HEK293 (cell line): ENCODE measurements around the gene CD9.

ENCODE experiments used
- CTCF ChIP-seq: fragments of 450-650 bp; formaldehyde crosslinking; IDR thresholded peaks from 2 replicates; pipeline ENCODE4 v1.5.1; 2016; ENCODE audit warnings: missing biosample characterization, missing genetic modification characterization
- SP7 ChIP-seq: fragments of 450-650 bp; formaldehyde crosslinking; IDR thresholded peaks from 2 replicates; pipeline ENCODE4 v1.5.1; 2016; ENCODE audit warnings: missing biosample characterization, missing genetic modification characterization
- ZEB2 ChIP-seq: fragments of 450-650 bp; formaldehyde crosslinking; IDR thresholded peaks from 2 replicates; pipeline ENCODE4 v1.5.1; 2016; ENCODE audit warnings: missing biosample characterization, missing genetic modification characterization
- ZNF623 ChIP-seq: fragments of 450-650 bp; formaldehyde crosslinking; IDR thresholded peaks from 2 replicates; pipeline ENCODE4 v1.5.1; 2016; ENCODE audit warnings: missing biosample characterization, missing genetic modification characterization
- ZSCAN16 ChIP-seq: fragments of 450-650 bp; formaldehyde crosslinking; IDR thresholded peaks from 2 replicates; pipeline ENCODE4 v1.5.1; 2016; ENCODE audit warnings: missing biosample characterization, missing genetic modification characterization
- TF ChIP-seq, protein P1 (sequence below): fragments of 450-650 bp; formaldehyde crosslinking; IDR thresholded peaks from 2 replicates; pipeline ENCODE4 v1.5.1; 2016; ENCODE audit warnings: missing biosample characterization, missing genetic modification characterization
- TF ChIP-seq, protein P2 (sequence below): fragments of 450-650 bp; IDR thresholded peaks from 2 replicates; pipeline ENCODE4 v1.5.1; 2018; ENCODE audit warnings: missing biosample characterization, missing genetic modification characterization

DNA sequence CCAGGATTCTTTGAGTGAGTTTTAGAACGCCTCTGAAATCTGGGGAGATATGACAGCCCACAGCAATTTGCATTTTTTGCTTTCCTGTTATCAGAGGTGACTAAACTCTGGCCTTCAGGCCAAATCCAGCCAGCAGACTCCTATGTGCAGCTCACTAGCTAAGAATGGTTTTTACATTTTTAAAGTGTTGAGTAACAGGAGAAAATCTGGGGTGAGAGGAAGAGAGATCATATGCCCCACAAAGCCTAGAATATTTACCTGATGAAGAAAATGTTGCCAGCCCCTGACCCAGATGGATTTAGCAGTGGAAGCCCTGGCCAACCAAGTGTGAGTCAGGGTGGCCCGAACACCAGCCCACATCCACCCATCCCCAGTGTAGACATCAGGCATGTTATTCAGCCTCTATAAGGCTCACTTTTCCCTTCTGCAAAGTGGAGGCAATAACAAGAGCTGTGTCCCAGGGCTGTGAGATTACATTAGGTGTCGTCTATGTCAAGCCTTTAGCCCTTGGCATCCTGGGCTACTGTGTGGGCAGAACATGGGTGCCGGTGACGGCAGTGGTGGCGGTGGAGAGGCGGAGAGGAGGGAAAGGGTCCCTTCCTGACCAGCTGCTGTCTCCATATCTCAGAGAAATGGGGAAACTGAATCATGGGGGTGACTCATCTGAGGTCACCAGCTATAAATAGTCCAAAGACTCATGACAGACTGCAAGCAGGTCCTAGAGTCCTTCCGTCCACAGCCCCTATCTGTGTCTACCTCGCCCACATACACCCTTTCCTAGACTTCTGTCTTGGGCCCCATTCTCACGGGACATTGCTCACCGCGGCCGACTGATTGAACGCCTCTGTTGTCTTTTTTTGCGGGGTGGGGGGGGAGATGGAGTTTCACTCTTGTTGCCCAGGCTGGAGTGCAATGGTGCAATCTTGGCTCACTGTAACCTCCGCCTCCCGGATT is 32.6 kb upstream of the CD9 start:
- TF ChIP-seq ZEB2 (tag by site-specific recombination) (no peak; the same call in 1 of the 2 replicates), CTCF (tag by site-specific recombination) (no peak), ZNF623 (tag by site-specific recombination) (no peak), ZSCAN16 (tag by site-specific recombination) (no peak), SP7 (peak; percentile 70)
- TF ChIP-seq, protein P1, sequence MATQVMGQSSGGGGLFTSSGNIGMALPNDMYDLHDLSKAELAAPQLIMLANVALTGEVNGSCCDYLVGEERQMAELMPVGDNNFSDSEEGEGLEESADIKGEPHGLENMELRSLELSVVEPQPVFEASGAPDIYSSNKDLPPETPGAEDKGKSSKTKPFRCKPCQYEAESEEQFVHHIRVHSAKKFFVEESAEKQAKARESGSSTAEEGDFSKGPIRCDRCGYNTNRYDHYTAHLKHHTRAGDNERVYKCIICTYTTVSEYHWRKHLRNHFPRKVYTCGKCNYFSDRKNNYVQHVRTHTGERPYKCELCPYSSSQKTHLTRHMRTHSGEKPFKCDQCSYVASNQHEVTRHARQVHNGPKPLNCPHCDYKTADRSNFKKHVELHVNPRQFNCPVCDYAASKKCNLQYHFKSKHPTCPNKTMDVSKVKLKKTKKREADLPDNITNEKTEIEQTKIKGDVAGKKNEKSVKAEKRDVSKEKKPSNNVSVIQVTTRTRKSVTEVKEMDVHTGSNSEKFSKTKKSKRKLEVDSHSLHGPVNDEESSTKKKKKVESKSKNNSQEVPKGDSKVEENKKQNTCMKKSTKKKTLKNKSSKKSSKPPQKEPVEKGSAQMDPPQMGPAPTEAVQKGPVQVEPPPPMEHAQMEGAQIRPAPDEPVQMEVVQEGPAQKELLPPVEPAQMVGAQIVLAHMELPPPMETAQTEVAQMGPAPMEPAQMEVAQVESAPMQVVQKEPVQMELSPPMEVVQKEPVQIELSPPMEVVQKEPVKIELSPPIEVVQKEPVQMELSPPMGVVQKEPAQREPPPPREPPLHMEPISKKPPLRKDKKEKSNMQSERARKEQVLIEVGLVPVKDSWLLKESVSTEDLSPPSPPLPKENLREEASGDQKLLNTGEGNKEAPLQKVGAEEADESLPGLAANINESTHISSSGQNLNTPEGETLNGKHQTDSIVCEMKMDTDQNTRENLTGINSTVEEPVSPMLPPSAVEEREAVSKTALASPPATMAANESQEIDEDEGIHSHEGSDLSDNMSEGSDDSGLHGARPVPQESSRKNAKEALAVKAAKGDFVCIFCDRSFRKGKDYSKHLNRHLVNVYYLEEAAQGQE: no peak
- TF ChIP-seq, protein P2, sequence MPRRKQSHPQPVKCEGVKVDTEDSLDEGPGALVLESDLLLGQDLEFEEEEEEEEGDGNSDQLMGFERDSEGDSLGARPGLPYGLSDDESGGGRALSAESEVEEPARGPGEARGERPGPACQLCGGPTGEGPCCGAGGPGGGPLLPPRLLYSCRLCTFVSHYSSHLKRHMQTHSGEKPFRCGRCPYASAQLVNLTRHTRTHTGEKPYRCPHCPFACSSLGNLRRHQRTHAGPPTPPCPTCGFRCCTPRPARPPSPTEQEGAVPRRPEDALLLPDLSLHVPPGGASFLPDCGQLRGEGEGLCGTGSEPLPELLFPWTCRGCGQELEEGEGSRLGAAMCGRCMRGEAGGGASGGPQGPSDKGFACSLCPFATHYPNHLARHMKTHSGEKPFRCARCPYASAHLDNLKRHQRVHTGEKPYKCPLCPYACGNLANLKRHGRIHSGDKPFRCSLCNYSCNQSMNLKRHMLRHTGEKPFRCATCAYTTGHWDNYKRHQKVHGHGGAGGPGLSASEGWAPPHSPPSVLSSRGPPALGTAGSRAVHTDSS: no peak
